GM12873 (cell line): ENCODE data around the gene TAF4B.

ENCODE experiments used
- CTCF ChIP-seq: IDR thresholded peaks from 2 replicates; pipeline ENCODE4 v1.5.1; 2012; ENCODE audit warnings: low read depth, mild to moderate bottlenecking, moderate library complexity, low read length, control low read depth; ENCODE audit not compliant: insufficient read depth; ENCODE audit errors: missing control alignments

The TAF4B gene

GRCh38 chr18:26415631-26416030, 189.4 kb downstream of the TAF4B start:
- no peak for TF ChIP-seq CTCF

- no peak for TF ChIP-seq CTCF
Observed at GRCh38 chr18:26416652-26417150, 190.5 kb downstream of the TAF4B start.

GRCh38 chr18:26417190-26417589, 190.9 kb downstream of the TAF4B start:
- TF ChIP-seq CTCF: no peak

- no peak for TF ChIP-seq CTCF
Observed at GRCh38 chr18:26418225-26418624, 192.0 kb downstream of the TAF4B start.

GRCh38 chr18:26419746-26420145, 193.5 kb downstream of the TAF4B start:
- TF ChIP-seq CTCF: no peak

- no peak for TF ChIP-seq CTCF
Observed at GRCh38 chr18:26421503-26421902, 195.3 kb downstream of the TAF4B start.

GRCh38 chr18:26421931-26422330, 195.7 kb downstream of the TAF4B start:
- no peak for TF ChIP-seq CTCF
